Measurements from ENCODE around the gene ABHD5. TPM values are rescaled to one million over a fixed set of nuclear protein-coding genes. Genes with fewer than 3 reads are reported as not detected.

ABHD5 gene
- total RNA-seq, 1 donor from 2014 or later: 36.1 TPM

DNA sequence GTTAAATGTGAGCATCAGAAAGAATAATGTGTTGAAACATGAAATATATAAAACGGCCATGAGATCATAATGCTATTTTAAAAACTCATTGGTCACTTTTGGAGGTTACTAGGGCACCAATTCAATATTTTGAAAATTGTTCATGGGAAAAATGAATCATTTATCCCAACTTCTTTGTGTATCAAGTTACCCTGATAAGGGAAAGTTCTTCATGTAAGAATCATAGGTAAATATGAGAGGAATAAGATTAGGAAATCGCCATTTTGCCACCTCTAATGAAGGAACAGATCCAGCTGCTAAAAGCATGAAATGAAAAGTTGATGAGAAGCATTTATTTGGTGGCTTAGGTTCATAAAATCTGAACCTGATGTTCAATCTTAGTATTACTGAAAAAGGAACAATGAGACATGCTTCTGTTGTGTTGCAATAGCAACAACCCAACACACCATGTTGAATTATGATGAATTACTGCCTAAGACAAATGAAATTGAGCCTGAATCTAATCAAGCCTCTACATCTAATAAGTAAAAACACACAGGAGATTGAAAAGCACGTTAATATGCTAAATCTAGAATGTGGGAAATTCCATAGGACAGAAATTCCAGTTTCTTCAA is 32.5 kb downstream of the ABHD5 start:
- ATAC-seq: no peak

DNA sequence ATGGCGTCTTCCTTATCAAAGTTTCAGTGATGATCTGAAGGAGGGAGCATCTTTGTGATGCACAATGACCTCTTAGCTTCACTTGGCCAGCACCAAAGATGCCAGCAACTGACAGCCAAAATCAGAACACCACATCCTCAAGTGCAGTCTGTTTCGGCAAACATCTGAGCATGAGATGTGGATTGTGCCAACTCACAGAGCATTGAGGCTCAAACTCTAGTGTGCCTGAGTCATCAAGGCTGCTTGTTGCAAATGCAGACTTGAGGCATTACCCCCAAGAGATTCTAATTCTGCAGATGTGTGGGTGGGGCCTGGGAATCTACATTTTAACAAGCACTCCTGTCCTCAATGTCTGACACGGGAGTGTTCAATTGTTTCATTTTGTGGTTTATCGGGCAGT is 35.8 kb downstream of the ABHD5 start:
- peak; percentile 22 for ATAC-seq

DNA sequence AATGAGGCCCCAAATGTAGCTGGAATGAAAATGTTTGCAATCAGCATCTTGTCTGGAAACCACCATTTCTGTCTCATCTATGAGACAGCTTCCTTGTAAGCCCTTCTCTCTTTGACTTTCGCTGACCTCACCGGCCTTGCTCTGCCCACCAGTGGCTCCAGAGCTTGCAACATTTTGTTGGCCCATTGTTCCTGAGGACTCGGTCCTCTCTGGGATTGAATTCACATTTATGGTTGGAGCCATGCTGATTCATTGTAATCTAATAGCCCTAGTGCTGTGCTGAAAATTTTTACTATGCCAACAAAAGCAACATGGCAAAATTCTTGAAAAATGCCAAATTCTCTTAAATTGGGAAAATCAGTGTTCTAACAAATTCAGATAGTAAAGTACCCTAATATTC is 37.2 kb downstream of the ABHD5 start:
- no peak for ATAC-seq

DNA sequence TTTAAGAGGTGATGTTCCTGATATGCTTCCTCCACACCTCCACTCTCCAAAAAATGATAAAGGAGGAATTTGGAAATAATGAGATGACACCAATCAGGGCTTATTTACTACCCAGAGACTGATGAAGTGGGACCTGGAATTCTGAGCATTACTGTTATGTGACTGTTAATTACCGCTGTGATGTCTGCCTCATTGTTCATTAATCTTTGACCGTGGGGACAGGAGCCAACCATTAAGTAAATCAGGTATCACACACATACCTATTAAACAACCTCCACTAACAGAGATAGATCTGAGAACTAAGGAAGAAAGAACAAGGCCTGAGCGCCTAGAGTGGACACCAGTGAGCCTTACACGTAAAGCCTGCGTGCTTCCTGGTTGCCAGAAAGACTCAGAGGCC is 37.7 kb downstream of the ABHD5 start:
- no peak for ATAC-seq

DNA sequence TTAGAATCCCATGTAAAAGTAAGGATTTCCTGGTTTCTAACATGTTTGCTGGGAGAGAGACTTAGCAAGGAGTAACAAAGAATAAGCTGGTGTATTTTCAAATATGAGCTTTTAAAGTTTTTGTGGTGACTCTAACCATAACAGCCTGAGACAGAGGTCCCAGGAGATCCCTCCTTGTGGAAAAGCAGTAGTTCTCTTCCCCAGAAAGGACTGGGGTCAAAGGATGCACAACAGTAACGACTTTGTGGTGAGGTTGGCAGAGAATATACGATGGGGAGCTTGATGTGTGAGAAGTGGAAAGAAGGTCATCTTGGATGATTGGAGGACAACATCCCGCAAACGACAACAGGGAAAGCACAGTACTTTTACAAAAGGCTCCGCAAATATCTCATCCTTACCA is 38.2 kb downstream of the ABHD5 start:
- ATAC-seq: no peak

DNA sequence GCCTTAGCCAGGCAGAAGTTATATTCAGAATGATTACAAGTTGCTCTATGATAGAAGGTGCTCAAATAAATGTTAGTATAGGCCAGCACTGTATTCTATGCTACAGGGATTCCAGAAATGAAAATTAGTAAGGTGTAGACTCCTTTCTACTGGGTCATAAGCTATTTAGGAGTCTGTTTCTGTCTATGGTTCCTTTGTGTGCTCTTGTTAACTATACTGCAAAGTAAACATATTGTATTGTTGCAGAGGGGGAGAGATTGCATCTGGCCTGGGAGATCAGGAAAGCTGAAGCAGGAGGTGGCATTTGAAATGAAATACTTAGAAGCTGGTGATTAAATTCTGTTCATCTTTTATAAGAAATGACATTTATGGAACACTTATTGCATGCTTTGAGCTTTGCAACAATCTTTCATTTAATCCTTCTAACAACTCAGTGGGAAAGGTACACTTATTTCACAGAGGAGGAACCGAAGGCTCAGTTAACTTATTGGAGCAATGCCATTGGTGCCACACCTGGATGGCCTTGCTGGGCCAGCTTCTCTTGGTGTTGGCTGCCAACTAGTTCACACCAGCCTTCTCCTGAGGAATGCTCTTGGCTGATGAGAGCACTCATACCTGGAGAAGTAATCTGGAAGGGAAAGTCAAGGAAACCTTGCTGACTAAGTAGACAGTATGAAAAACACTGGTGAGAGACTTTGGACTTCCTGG is 39.1 kb downstream of the ABHD5 start:
- ATAC-seq: peak; percentile 86

DNA sequence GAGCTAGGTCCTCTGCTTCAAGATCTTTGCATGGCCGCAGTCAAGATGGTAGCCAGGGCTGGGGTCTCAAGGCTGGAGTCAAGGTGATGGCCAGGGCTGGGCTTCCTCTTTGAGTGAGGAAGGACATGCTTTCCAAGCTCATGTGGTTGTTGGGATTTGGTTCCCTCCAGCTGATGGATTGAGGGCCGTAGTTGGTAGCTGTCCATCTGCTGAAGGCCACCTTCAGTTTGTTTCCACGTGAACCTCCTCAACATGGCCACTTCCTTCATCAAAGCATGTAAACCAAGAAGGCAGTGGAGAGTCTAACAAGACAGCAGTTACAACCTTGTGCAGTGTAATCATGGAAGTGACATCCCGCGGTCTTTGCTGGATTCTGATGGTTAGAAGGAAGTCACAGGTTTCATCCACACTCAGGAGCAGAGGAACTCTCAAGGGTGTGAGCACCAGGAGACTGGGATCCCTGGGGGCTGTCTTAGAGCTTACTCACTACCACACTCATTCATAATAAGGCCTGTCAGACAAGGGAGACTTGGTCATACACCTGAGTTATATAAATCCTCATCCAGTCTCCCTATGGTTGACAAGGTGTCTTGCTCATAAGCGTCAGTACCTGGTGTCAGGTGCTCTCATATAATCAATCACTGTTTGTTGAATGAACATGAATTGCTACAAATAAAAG is 42.1 kb downstream of the ABHD5 start:
- peak; percentile 18 for ATAC-seq

DNA sequence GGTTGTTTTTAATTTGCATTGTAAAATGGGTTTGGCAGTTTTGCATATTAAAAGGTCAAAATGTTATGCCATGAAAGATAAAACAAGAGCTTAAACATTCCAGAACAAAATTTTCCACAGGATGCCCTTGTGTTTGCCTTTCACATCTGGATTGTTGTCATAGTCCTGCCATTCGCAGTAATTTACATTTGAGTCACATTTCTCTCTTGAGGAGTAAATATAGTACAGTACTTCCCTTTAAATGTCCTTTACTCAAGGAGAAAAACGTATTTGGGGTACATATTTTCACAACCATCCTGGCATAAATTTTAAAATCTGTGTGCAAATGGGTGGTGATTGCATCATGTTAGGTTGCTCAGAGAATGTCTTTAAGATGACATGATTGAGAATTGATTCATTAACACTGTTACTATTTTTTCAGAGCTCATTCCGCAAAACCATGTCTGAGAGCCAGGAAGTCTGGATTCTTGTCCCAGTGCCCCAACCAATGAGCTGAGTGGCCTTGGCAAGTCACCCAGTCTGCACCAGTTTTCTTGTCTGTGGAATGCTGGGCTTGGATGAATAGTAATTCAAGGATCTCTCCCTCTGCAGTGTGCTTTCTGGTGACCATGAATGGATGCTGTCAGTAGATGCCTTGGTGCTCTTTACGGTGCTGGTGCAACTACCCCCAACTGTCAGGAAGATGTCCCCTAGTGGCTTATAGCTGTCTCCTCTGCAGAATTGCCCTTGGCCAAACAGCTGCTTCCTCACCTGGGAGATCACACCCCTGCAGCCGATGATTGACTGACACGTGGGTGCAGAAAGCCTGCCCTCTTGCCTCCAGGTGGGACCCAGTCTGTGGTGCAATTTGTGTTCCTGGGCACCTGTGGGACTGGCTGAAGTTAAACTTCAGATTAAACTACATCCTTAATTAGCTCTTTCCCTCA is 43.0 kb downstream of the ABHD5 start:
- no peak for ATAC-seq

DNA sequence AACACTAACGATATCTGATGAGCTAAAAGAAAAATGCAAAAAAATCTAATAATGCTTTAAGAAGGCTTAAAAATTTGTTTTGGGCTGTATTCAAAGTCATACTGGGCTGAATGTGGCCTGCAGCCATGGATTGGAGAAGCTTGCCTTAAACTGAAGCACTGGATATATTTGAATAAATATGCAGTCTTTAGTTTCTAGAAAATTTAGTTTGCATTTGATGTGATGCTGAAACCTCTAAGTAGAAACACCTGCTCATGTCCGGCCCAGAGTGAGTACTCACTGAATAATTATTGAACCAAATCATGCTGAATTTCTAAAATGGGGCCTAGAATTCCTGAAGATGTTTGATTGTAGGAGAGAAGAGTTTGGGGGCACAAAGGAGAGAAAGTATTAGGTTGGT is 43.9 kb downstream of the ABHD5 start:
- ATAC-seq: no peak

DNA sequence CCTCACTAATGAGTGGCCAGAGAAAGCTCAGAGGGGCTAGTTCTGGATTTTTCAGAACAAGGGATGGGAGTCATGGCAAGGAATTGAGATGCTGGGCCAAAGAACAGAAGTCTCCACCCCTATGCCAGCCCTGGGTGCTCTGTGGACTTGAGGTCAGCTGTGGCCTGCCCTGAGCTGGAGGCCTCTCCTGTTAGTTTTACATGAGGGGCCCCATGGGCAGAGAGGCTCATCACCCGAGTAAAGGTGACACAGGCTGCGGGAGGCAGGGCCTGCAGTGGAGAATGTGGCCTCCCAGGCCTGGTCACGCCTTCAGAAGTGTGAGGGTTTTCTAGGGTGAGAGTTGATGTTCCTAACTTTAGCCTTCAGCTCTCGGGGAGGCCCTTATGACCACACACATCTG is 44.9 kb downstream of the ABHD5 start:
- peak; percentile 7 for ATAC-seq

DNA sequence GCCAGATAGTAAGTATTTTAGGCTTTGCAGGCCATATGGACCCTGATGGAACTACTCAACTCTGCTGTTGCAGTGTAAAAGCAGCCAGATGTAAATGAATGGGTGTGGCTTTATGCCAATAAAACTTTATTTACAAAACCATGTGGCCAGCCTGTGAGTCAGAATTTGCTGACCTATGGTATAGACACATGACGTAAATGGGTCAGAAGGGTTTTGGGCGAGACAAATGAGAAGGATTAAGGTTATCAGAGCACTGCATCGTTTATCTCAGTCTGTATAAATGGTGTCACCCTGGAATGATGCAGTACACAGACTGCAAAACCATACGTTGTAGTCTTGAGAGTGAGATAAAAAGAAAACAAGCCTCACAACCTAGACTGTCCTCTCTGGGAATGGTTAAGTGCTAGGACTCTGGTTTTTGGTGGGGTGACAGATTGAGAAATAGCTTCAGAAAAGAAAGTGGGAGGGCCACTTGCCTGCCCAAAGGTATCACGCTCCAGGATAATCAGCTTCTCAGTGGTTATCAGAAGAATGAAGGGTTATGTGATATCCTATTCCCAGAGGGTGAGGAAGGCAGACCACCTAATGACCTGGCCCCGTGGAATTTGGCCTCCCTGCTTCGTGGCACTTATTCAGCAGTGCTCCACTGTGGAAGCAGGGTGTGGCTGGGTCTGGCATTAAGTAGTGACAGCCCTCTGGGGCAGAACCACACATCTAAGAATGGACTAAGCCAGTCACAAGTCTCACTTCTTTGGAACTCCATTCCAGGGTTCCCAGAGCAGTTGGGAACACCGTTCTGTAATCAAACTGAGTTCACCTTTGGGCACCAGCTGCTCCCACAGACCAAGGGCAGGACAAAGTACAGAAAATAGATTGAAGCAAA is 46.1 kb downstream of the ABHD5 start:
- ATAC-seq: peak; percentile 37

DNA sequence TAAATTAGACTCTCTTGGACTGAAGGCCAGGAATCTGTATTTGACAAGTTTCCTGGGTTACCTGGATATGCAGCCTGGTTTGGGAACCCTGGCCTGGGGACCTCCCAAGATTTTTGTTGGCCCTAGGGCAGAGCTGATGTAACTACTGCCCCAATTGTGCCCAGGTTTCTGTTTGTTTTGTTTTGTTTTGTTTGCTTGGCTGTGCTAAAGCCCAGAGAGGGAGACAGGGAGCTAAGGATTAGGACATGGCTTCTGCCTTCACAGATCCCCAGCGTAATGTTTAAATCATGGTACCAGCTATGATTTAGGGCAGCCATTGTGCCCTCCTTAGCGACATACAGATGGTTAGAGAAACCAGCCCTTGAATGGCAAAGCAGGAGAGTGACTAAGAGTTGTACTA is 47.6 kb downstream of the ABHD5 start:
- ATAC-seq: no peak

DNA sequence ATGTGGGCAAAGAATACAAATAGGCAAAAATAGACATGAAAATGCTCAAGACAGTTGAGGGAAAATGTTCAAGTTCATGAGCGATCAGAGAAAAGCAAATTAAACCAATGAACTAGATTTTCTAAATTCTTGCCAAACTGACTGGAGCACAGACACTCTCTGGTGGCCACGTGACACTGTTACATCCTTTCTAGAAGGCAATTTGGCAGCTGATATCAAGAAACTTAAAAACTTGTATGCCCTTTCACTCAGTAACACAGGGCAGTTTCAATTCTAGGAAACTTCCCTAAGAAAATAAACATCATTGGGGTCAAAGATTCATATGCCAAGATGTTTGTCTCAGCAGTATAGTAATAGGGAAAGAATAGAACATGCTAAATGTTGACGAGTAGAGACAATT is 52.2 kb downstream of the ABHD5 start:
- no peak for ATAC-seq

DNA sequence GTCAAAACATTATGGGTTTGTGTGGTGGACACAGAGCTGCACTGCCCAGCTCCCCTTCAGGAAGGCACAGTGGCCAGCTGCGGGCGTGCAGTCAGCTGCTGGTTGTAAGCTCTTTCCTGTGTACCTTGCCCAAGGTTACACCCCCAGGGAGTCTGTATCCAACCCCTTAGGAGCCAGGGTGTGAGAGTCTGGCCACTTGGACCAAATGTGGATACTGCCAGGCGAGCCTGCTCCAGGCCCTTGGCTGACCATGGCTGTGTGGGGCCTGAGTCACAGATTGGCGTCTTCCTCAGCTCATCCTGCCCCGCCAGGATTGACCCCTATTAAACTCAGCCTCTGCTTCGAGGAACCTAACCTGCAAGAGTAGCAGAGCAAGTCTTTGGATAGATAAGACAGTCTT is 56.9 kb downstream of the ABHD5 start:
- peak; percentile 34 for ATAC-seq

DNA sequence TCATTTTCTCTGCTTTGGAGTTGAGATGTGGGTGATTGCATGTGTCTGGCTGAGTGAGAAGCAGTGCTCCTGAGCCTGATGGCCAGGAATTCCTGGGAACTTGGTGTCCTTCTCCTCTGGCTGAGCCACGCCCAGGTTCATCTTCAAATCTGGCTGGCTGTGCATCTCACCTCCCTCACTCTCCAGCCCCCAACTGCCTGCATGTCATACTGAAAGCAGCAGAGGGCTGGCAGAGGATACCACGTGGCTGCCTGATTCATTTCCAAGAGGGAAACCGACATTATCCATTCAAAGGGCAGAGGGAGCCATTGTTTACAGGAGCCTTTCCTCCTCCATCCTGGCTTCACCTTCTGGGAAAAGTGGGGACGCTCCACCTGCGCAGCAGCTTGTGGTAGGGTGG is 57.4 kb downstream of the ABHD5 start:
- ATAC-seq: peak; percentile 24

DNA sequence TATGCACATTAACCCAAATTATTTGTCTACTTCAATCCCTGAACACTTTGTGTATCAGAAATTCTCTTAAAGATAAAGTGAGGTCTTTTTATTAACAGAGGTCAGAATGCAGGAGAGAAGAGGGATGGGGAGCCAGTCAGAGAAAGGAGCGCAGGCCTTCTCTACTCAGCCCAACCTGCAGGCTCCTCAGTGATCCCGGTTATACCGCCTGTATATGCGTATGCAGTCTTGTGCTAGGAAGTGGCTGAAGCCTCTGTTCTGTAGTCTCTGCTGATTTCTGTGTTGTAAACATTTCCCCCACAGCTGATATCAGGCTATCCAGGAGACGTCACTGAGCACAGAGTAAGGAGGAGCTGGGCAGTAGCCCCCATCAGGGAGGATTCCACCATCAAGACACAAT is 57.9 kb downstream of the ABHD5 start:
- no peak for ATAC-seq

DNA sequence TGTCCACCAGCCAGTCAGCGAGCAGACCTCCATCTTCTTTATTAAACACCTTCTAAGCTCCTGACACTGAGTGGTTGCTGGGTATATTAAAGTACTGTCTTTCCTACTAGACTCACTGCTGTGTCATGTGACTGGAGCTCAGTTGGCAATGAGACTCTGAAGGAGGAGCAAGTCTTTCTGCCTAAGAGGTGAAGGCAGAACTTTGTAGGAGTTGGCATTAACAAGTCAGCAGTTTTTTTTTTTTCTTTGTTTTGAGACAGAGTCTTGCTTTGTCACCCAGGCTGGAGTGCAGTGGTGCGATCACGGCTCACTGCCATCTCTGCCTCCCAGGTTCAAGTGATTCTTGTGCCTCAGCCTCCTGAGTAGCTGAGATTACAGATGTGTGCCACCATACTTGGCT is 62.2 kb downstream of the ABHD5 start:
- peak; percentile 56 for ATAC-seq

DNA sequence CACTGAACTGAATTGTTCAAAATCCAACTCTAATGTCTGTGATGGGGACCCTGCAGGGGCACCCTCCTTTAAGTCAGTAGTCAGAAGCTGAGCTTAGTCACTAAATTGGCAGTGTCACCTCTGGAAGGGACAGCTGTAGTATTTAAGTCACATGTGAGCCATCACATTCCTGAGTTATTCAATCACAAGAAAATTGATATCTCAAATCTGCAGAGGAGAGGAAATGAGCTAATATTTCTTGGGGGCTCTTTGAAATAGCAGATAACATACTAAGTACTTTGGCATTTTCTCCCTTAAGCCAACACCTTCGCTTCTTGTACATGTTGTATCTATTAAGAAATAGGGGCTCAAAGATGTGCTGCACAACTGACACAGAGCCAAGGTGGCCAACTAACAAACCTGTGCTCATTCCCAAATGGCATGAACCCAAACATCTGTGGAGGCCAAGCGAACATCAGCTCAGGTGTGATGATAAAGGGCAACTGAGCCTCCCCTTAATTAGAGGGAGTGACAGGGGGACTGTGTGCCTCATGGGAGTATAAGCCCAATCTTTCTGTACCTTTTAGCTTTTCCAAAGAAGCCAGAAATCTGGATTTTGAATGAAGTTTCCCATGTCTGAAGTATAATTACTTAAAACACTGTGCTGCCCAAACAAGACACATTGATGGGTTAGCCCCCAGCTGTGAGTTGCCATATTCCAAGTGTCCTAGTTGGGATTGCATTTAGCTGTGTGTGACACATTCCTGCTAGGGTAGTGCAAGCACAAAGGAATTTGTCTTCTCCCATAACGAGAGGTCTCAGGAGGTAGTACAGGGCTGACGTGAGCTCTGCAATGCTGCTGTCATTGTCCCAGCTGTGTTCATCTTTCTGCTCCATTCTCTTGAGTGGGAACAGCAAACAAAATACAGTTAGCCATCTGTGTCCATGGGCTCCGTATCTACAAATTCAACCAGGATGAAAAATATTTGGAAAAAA is 63.3 kb downstream of the ABHD5 start:
- no peak for ATAC-seq

DNA sequence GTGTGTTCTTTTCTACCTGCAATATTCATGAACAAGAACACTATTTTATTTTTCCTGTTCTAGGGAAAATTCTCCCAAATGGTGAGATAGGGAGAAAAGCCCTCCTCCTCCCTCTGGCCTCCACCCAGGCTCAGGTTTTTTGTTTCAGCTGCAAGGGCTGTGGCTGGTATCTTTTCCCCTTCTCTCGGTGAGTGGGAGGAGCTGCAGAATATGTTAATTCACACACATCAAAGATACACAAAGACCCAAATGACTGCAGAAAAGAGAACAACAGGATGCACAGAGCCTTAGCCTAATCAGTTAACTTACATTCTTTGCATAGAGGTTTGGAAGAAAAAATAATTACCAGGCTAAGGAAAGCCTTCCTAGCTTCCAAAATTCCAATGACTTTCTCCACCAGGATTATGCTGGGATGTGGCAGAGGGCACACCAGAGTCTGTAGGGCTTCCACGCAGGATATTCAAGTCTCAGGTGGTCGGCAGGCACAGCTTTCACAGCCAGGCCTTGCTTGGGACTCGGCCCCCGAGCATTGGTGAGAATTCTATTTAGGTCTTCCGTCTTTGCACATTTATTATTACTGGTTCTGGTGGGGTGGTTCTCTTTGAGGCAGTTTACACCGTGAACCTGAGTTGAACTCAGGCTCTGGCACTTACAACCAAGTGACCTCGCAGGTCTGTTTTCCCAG is 64.9 kb downstream of the ABHD5 start:
- ATAC-seq: no peak
